GM21367 (cell line): ENCODE results near the gene TRAPPC2L.

Source experiments
- ATAC-seq: cut with Tn5 transposase; IDR thresholded peaks from one replicate; pipeline ENCODE4 v1.9.1; 2021; ENCODE audit not compliant: unreplicated experiment

Gene TRAPPC2L, protein sequence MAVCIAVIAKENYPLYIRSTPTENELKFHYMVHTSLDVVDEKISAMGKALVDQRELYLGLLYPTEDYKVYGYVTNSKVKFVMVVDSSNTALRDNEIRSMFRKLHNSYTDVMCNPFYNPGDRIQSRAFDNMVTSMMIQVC

DNA sequence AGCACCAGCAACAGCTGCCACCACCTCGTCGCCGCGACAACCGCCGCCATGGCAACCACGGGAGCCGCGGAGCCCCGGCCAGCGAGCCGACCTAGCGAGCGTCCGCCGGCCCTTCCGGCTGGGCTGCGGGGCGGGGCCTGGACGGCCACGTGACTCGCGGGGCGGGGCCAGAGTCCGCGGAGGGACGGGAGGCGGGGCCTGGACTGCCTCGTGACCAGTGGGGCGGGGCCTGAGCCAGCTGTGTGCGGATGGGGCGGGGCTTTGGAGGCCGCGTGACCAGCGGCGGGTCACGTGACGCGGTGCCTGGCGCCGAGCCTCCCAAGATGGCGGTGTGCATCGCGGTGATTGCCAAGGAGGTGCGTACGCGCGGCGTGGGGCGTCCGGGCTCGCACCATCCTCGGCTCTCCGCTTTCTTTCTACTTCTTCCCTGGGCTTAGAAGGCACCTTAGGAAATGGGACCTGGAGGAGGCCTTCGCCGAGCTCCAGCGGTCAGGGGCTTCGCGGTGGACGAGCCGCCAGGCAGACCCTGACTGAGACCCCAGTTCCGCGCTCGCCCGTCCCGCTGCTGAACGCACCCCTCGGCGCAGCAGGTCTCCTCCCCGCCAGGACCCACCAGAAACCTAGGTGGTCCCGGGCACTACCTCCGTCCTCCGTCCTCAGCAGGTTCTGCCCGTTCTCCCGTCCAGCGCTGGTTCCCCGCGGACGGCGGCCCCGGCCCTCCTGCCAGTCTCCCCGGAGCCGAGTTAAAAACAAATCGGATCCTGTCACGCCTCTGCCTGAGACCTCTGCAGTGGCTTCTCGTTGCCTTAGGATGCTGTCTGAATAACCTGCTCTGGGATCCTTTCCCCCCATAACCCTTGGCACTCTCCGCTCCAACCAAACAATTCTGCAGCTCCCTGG lies at the start of gene TRAPPC2L, which contains the start of gene GALNS:
TSS of gene TRAPPC2L (plus strand) at position 300 of the 900 bp plus-strand sequence. CDS start at position 324, 24 bp downstream.
TSS of gene GALNS (minus strand) at position 120 of the 900 bp plus-strand sequence. CDS start at position 50, 70 bp downstream.
- peak; percentile 66 for ATAC-seq

DNA sequence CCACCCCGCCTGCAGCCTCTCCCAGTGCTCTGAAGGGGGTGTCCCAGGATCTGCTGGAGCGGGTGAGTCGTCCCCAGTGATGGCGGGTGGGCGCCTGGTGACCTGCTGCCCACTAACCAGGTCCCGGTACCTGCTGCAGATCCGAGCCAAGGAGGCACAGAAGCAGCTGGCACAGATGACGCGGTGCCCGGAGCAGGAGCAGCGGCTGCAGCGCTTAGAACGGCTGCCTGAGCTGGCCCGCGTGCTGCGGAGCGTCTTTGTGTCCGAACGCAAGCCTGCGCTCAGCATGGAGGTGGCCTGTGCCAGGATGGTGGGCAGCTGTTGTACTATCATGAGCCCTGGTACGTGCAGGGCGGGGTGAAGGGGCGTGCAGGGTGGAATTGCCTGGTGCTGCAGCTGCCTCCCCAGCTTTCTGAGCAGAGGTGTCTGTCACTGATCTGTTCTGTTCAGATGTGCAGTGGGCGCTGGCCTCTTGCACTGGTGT lies 49.7 kb upstream of the TRAPPC2L start:
- ATAC-seq = no peak

GRCh38 chr16:88807626-88808453 lies 49.1 kb upstream of the TRAPPC2L start:
- ATAC-seq = no peak

GRCh38 chr16:88809068-88809675 lies 47.8 kb upstream of the TRAPPC2L start:
- no peak for ATAC-seq

DNA sequence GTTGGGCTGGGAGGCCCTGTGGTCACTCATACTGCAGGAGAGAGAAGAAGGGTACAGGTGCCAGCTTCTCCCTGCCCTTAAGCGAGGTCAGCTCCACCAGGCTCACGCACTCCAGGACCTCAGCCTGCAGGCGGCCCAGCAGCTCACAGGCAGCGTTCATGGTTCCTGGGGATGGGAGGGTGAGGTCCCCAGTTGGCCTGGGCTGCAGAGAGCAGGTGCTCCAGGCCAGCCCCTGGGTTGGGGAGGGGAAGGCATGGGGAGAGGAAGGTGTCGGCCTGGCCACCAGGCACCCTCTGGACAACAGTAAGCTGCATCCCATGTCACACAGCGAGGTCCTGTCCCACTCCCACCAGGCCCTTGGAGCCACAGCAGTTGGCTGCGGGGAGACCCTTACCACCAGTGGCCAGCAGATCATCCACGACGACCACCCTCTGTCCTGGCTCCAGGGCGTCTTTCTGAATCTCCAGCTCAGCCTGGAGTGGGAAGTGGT lies 47.2 kb upstream of the TRAPPC2L start:
- no peak for ATAC-seq

DNA sequence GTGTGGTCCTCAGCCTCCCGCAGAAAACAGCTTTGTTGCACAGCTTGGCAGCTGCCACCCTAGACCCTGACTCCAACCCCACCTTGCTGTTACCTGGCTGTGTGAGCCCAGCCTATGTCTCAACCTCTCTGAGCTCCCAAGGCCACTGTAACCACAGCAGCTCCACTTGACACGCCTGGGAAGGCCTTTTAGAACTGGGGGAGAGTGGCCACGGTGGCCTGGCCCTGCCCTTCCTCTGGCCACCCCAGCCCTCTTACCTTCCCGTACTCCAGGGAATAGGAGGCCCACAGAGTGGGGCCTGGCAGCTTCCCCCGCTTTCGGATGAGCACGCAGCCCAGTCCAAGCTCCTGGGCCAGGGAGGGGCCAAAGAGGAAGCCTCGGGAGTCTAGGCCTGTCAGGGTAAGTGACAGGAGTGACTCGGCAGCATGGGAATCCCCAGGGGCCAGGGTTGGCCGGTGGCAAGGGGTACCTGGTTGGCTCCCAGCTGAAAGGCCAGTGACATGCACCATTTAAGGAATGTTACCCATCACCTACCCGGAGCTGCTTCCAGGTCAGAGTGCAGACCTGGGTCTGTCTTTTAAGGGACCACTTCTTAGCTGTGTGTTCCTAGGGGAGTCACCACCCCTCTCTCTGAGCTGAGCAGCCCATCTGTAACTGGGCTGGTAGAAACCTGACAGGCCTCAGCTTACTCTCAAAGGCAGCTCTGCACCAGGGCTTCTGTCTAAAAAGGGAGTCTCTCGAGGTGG lies 46.6 kb upstream of the TRAPPC2L start:
- no peak for ATAC-seq

DNA sequence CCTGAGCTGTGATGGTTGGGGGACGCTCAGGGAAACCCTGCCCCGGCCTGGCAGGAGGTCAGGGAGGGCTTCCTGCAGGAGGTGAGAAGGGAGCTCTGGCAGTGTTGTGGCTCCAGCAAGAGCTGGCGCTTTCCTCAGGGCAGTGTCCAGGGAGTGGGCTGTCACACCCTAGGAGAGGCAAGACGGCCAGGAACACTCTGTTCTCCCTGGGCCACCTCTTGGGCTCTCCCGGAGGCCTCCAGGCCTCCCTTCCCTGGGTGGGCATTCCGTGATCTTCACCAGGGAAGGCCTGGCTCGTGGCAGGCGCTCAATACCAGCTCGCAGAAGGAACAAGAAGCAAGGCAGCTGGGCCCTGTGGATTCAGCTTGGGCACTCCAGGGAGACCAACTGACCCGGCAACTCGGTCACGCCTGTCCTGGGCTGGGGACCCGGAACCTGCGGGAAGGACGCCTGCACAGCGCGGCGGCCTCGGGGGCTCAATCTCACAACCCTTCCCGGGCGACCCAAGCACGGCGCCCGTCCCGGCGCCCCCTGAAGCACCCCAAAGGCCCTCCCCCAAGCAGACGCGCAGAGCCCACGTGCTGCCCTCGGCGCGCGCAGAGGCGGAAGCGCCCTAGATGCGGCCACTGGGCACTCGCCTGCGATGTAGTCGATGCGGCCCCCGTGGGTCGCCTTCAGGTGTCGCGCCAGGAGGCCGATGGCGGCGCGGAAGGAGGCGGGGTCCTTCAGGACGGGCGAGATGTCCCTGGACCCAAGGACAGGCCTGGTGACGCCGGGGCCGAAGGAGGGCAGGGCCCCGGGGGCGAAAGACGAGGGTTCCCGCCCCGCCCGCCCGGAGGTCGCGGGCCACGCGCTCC lies 45.8 kb upstream of the TRAPPC2L start:
- ATAC-seq = peak; percentile 36

DNA sequence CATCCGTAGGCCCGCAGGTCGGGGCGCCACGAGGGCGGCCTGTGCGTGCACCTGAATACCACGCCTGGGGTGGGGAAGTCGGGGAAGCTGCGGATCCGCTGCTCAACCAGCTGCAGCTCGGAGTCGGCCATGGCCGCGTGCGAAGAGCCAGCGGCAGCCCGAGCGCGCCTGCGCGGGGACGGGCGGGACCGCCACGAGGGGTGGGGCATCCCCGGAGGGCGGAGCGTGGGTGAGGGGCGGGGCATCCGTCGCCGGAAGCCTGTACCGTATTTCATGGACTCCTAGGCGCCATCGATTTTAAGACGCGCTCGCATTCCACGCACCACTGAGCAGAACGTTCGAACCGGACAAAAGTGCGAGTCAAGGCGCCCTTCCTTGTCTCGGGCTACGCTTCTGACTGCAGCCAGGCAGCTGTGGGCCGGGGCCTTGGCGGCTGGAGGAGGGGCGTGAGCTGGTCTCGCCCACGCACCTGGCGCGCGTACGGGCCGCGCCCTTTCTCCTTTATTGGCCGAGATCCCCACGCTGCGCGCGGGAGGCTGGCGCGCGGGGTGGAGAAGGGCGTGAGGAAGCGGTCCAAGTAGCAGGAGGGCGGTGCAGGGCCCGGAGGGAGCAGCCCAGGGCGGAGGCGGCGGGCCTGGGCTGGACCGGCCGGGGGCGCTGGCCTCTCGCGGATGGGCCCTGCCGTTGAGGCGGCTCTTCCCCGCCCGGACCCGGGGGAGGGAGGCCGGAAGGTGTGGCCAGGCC lies 45.0 kb upstream of the TRAPPC2L start, which contains the start of gene APRT:
TSS of gene APRT (minus strand) at position 160 of the 744 bp plus-strand sequence. CDS start at position 131, 29 bp downstream.
- peak; percentile 47 for ATAC-seq

DNA sequence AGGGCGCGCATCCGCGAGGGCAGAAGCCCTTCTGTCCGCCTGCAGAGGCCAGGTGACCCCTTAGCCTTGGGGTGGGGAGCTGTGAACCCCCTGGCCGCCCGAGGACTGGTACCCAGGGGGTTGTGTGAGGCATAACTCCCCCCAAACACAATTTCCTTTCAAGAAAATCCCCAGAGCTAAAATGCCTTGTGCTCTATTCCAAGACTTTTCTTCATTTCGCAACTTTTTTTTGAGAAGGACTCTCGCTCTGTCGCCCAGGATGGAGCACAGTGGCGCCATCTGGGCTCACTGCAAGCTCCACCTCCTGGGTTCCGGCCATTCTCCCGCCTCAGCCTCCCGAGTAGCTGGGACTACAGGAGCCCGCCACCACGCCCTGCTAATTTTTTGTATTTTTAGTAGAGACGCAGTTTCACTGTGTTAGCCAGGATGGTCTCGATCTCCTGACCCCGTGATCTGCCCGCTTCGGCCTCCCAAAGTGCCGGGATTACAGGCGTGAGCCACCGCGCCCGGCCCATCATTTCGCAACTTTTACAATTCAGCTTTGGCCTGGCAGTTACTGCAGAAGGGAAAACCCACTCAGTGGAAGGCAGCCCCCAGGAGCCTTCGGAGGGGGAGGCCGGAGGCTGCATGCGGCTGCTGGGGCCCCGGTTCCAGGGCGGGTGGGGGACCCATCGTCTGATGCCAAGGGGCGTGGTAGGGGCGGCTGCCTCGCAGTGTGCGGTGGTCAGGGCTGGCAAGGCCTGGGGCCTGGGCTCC lies 44.2 kb upstream of the TRAPPC2L start:
- no peak for ATAC-seq

DNA sequence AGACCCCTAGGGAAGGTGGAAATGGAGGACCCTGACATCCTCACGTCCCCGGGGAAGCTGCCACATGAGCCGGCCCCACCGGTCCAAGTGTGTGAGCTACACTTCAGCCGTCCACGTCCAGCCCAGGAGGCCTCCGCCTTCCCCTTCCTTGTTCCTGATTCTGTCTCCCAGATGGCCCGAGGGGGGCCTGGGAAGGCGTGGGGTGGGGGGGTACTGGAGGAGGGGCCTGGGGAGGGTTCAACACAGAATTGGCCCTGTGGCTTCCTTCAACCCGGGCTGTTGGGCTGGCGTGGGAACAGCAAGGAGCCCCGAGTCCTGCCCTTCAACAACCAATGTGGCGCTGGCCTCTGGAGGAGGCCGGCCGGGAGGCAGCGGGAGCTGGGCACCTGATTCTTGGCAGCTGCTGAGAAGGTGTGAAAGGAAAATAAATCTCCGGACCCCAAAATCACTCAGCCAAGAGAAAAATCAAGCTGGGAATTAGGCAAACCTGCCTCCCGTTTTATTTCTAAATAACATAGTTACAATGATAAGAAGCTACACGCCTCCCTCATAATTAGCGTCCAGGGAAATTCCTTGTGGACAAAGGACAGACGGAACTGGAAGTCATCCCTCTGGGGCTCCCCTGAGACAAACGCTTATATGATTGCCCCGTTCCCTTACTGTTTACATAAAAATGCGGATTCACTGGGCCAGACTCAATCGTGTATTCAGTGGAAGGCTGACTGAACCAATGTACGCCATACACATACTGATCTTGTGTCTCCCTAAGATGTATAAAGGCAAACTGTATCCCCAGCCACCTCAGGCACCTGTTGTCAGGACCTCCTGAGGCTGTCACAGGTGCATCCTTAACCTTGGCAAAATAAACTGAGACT lies 43.4 kb upstream of the TRAPPC2L start:
- no peak for ATAC-seq

GRCh38 chr16:88814144-88814502 lies 42.8 kb upstream of the TRAPPC2L start:
- no peak for ATAC-seq

GRCh38 chr16:88815227-88815626 lies 41.7 kb upstream of the TRAPPC2L start:
- ATAC-seq = no peak

DNA sequence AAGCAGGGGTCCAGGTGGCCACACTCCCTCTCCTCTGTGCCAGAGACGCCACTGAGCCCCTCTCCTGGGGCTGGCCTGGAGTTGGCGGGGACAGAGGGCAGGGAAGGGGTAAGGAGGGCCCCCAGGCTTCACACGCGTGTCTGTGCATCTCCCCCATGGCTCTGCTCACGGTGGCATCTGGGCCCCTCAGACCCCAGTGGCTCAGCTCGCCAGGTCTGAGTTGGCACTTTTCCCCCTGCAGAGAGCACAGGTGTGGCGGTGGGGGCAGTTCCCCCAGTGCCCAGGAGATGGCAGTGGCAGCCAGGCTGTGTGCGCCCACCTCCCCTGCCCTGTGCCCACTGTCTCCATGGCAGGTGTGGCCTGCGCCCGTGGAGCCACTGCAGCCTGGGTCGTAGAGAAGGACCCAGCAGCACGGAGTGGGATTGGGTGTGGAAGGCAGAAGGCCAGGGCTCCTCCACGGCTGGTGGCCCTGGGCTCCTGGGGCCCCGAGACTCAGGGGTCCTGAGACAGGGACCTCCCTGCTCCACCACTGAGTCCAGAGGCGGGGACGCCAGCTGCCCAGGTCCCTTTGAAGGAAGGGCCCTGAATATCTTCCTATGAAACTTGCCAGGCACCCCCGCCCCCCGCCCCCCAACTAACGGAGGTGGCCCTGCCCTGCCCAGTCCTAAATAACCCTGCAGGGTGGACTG lies 40.9 kb upstream of the TRAPPC2L start:
- no peak for ATAC-seq

- ATAC-seq = no peak
Observed at GRCh38 chr16:88816736-88817535, 40.0 kb upstream of the TRAPPC2L start.
